WTC11 (cell line): ENCODE results near the gene SUCLG2. TPM values are rescaled to one million over a fixed set of nuclear protein-coding genes. Genes with fewer than 3 reads are reported as not detected.

Experiments used
- ATAC-seq: fragments of 200-7000 bp; cut with Tn5 transposase; 2 replicates; pipeline ENCODE4 v1.10.0; 2021; ENCODE audit warnings: mild to moderate bottlenecking, moderate library complexity
- CTCF ChIA-PET: fragments of 300-600 bp; sonication (Branson Sonifier 250); formaldehyde crosslinking; loops from one replicate; lab custom pipeline; 2021; ENCODE audit warnings: antibody characterized with exemption; lab: Charles Lee
- POLR2A ChIA-PET: fragments of 350-600 bp; sonication (Branson Sonifier 250); formaldehyde crosslinking; loops from one replicate; lab custom pipeline; 2021; ENCODE audit warnings: antibody characterized with exemption; lab: Charles Lee
- DNase-seq: peaks from one replicate; pipeline ENCODE4 v3.0.0; 2021; ENCODE audit warnings: low spot score
- H3K27ac Mint-ChIP-seq: 2 replicates; pipeline ENCODE4 v1.8.0; 2021; ENCODE audit warnings: mixed read lengths
- H3K27me3 Mint-ChIP-seq: 2 replicates; pipeline ENCODE4 v1.8.0; 2021; ENCODE audit warnings: low read depth, mild to moderate bottlenecking, moderate library complexity, mixed read lengths
- H3K36me3 Mint-ChIP-seq: 2 replicates; pipeline ENCODE4 v1.8.0; 2021; ENCODE audit warnings: mixed read lengths
- H3K4me1 Mint-ChIP-seq: 2 replicates; pipeline ENCODE4 v1.8.0; 2022; ENCODE audit warnings: mixed read lengths
- H3K4me3 Mint-ChIP-seq: 2 replicates; pipeline ENCODE4 v1.8.0; 2021; ENCODE audit warnings: mild to moderate bottlenecking, moderate library complexity, mixed read lengths
- H3K9me3 Mint-ChIP-seq: 2 replicates; pipeline ENCODE4 v1.8.0; 2021; ENCODE audit warnings: mixed read lengths
- AFF4 ChIP-seq: sonication (generic); formaldehyde crosslinking; IDR thresholded peaks from 2 replicates; pipeline ENCODE4 v1.8.1; 2023; ENCODE audit warnings: mild to moderate bottlenecking, missing genetic modification reagents, borderline replicate concordance
- ARID4B ChIP-seq: sonication (generic); formaldehyde crosslinking; IDR thresholded peaks from 2 replicates; pipeline ENCODE4 v1.8.0; 2023; ENCODE audit warnings: missing genetic modification reagents, mild to moderate bottlenecking, borderline replicate concordance
- ATF1 ChIP-seq: sonication (generic); formaldehyde crosslinking; IDR thresholded peaks from 2 replicates; pipeline ENCODE4 v1.8.1; 2023; ENCODE audit warnings: mild to moderate bottlenecking, moderate library complexity, missing genetic modification reagents
- ELF4 ChIP-seq: sonication (generic); formaldehyde crosslinking; IDR thresholded peaks from 2 replicates; pipeline ENCODE4 v1.8.1; 2022; ENCODE audit warnings: low read depth, mild to moderate bottlenecking, moderate library complexity, missing genetic modification reagents
- EMX1 ChIP-seq: fragments of 250-450 bp; sonication (Bioruptor Pico); IDR thresholded peaks from 2 replicates; pipeline ENCODE4 v1.8.0; 2021; ENCODE audit warnings: mild to moderate bottlenecking
- GABPB1 ChIP-seq: sonication (generic); formaldehyde crosslinking; IDR thresholded peaks from 2 replicates; pipeline ENCODE4 v1.8.1; 2023; ENCODE audit warnings: mild to moderate bottlenecking, missing genetic modification reagents
- HMGA2 ChIP-seq: fragments of 250-450 bp; sonication (Bioruptor Pico); IDR thresholded peaks from 2 replicates; pipeline ENCODE4 v1.4.0; 2021; ENCODE audit warnings: mild to moderate bottlenecking, moderate library complexity
- IRF2 ChIP-seq: sonication (generic); formaldehyde crosslinking; IDR thresholded peaks from 2 replicates; pipeline ENCODE4 v1.8.0; 2022; ENCODE audit warnings: low read depth, missing genetic modification reagents, borderline replicate concordance
- JAZF1 ChIP-seq: fragments of 250-450 bp; sonication (Bioruptor Pico); IDR thresholded peaks from 2 replicates; pipeline ENCODE4 v1.9.0; 2021; ENCODE audit warnings: moderate library complexity, mild to moderate bottlenecking, inconsistent platforms
- MAX ChIP-seq: sonication (generic); formaldehyde crosslinking; IDR thresholded peaks from 2 replicates; pipeline ENCODE4 v1.8.0; 2022; ENCODE audit warnings: mild to moderate bottlenecking, missing genetic modification reagents
- NFATC4 ChIP-seq: fragments of 250-450 bp; sonication (Bioruptor Pico); IDR thresholded peaks from 2 replicates; pipeline ENCODE4 v1.9.0; 2021; ENCODE audit warnings: mild to moderate bottlenecking
- NFE2L1 ChIP-seq: sonication (generic); formaldehyde crosslinking; IDR thresholded peaks from 2 replicates; pipeline ENCODE4 v1.8.1; 2023; ENCODE audit warnings: missing genetic modification reagents
- NR1H2 ChIP-seq: sonication (generic); formaldehyde crosslinking; IDR thresholded peaks from 2 replicates; pipeline ENCODE4 v1.9.0; 2021; ENCODE audit warnings: mild to moderate bottlenecking, moderate library complexity, missing genetic modification reagents
- PRDM15 ChIP-seq: sonication (generic); formaldehyde crosslinking; IDR thresholded peaks from 2 replicates; pipeline ENCODE4 v1.8.0; 2022; ENCODE audit warnings: missing genetic modification reagents
- RORB ChIP-seq: fragments of 250-450 bp; sonication (Bioruptor Pico); IDR thresholded peaks from 2 replicates; pipeline ENCODE4 v1.9.0; 2021; ENCODE audit warnings: mild to moderate bottlenecking
- ZBTB43 ChIP-seq: sonication (generic); formaldehyde crosslinking; IDR thresholded peaks from 2 replicates; pipeline ENCODE4 v1.8.1; 2023; ENCODE audit warnings: mild to moderate bottlenecking, missing genetic modification reagents
- ZNF281 ChIP-seq: sonication (generic); formaldehyde crosslinking; IDR thresholded peaks from 2 replicates; pipeline ENCODE4 v1.8.0; 2023; ENCODE audit warnings: mild to moderate bottlenecking, missing genetic modification reagents
- ZSCAN18 ChIP-seq: fragments of 250-450 bp; sonication (Bioruptor Pico); IDR thresholded peaks from 2 replicates; pipeline ENCODE4 v2.1.2; 2022; ENCODE audit warnings: mild to moderate bottlenecking, moderate library complexity
- total RNA-seq: library from RNA; stranded (reverse); gene quantifications from 3 replicates; pipeline ENCODE4 v1.2.3, GENCODE V29; 2021

The SUCLG2 gene
- total RNA-seq, 1 experiment from 2014 or later, result 39.7 TPM

GRCh38 chr3:67388738-67389137 lies 265.7 kb downstream of the SUCLG2 start (continued):
- TF ChIP-seq ARID4B (CRISPR knock-in tag) (no peak), AFF4 (no peak), ATF1 (no peak), HMGA2 (CRISPR knock-in tag) (no peak), ZSCAN18 (no peak), ZBTB43 (CRISPR knock-in tag) (no peak), ELF4 (CRISPR knock-in tag) (no peak), NFATC4 (no peak), RORB (no peak)

GRCh38 chr3:67386451-67386850 lies 268.0 kb downstream of the SUCLG2 start:
- no peak for DNase-seq
- no peak for ATAC-seq
- ChIA-PET CTCF (no interaction called here), POLR2A (no interaction called here)
- H3K4me3 Mint-ChIP-seq, result no peak overlapping the region
- no peaks in the 10 kb centered on the region for H3K27me3 Mint-ChIP-seq
- peaks cover 17% of the 10 kb centered on the region for H3K4me1 Mint-ChIP-seq
- H3K9me3 Mint-ChIP-seq, result peaks cover 3% of the 10 kb centered on the region; the same call in 1 of the 2 replicates
- H3K36me3 Mint-ChIP-seq, result no peaks in the 10 kb centered on the region
- H3K27ac Mint-ChIP-seq, result no peak overlapping the region
- TF ChIP-seq ZSCAN18, result no peak
- TF ChIP-seq ZNF281, result no peak
- no peak for TF ChIP-seq NR1H2 (CRISPR knock-in tag)
- TF ChIP-seq EMX1 (CRISPR knock-in tag), result no peak
- TF ChIP-seq MAX, result no peak
- no peak for TF ChIP-seq NFE2L1 (CRISPR knock-in tag)
- no peak for TF ChIP-seq JAZF1
- no peak for TF ChIP-seq GABPB1
- no peak for TF ChIP-seq PRDM15 (CRISPR knock-in tag)
- TF ChIP-seq RORB, result no peak
- TF ChIP-seq IRF2 (CRISPR knock-in tag), result no peak
